CD4-positive, CD25-positive, alpha-beta regulatory T cell (primary cell): Measurements from ENCODE around the gene PRRT1B. TPM values are rescaled to one million over a fixed set of nuclear protein-coding genes. Genes with fewer than 3 reads are reported as not detected.

Experiments used
- ATAC-seq, 2 donors: fragments of 150-1000 bp; cut with Tn5 transposase; one replicate each; pipeline ENCODE4 v1.10.0; 2021; ENCODE audit warnings: low read depth in 2 of 2, moderate number of reproducible peaks in 2 of 2, moderate library complexity in 1 of 2
- DNase-seq, 3 donors: peaks; one replicate each; pipeline versions ENCODE4 v3.0.0 to v3.0.0-alpha.2; 2012 to 2022; ENCODE audit warnings: mixed read lengths in 1 of 3
- H3K27ac ChIP-seq: one replicate; pipeline ENCODE4 v1.7.0; 2013; ENCODE audit warnings: mild to moderate bottlenecking, low read length; ENCODE audit not compliant: insufficient read depth, poor library complexity, severe bottlenecking
- H3K27me3 ChIP-seq: one replicate; pipeline ENCODE4 v1.7.0; 2013; ENCODE audit warnings: low read length; ENCODE audit not compliant: control insufficient read depth, insufficient read depth
- H3K36me3 ChIP-seq: one replicate; pipeline ENCODE4 v1.7.0; 2013; ENCODE audit warnings: mild to moderate bottlenecking, low read length, moderate library complexity; ENCODE audit not compliant: control insufficient read depth, insufficient read depth
- H3K4me1 ChIP-seq: 2 replicates; pipeline ENCODE4 v1.7.0; 2013; ENCODE audit warnings: mild to moderate bottlenecking, low read length; ENCODE audit not compliant: insufficient read depth, control insufficient read depth, poor library complexity, severe bottlenecking
- H3K4me3 ChIP-seq: one replicate; pipeline ENCODE4 v1.7.0; 2013; ENCODE audit warnings: low read depth, mild to moderate bottlenecking, low read length, moderate library complexity
- H3K9me3 ChIP-seq, 2 experiments: 1 replicate in 1 of 2; 2 replicates in 1 of 2; pipeline ENCODE4 v1.7.0; 2013; ENCODE audit warnings: low read length in 2 of 2, mild to moderate bottlenecking in 1 of 2, moderate library complexity in 1 of 2; ENCODE audit not compliant: control insufficient read depth in 2 of 2
- H3K27ac Mint-ChIP-seq, 3 donors: one replicate each; pipeline ENCODE4 v1.8.0; 2020 to 2022; ENCODE audit warnings: mild to moderate bottlenecking in 3 of 3, mixed read lengths in 3 of 3, moderate library complexity in 2 of 3
- H3K27me3 Mint-ChIP-seq: one replicate; pipeline ENCODE4 v1.8.0; 2022; ENCODE audit warnings: mild to moderate bottlenecking, mixed read lengths
- H3K36me3 Mint-ChIP-seq: one replicate; pipeline ENCODE4 v1.8.0; 2020; ENCODE audit warnings: mixed read lengths
- H3K4me1 Mint-ChIP-seq, 4 donors: one replicate each; pipeline ENCODE4 v1.8.0; 2020 to 2022; ENCODE audit warnings: mixed read lengths in 4 of 4, mild to moderate bottlenecking in 1 of 4
- H3K4me3 Mint-ChIP-seq, 4 donors: one replicate each; pipeline ENCODE4 v1.8.0; 2020 to 2022; ENCODE audit warnings: mild to moderate bottlenecking in 4 of 4, mixed read lengths in 4 of 4, moderate library complexity in 3 of 4
- H3K9me3 Mint-ChIP-seq, 7 donors: one replicate each; pipeline ENCODE4 v1.8.0; 2020 to 2022; ENCODE audit warnings: mixed read lengths in 7 of 7, mild to moderate bottlenecking in 3 of 7, moderate library complexity in 2 of 7
- polyA plus RNA-seq, 4 donors: library from polyadenylated mRNA; unstranded; fragments of 300-500 nt; fragmentation: Illumina TruSeq; gene quantifications; one replicate each; pipeline ENCODE4 v1.2.3, GENCODE V29; 2021
- total RNA-seq: library from RNA; stranded (reverse); gene quantifications from one replicate; pipeline ENCODE4 v1.2.3, GENCODE V29; 2022

Gene PRRT1B
- total and polyA plus RNA-seq, 5 donors from 2014 or later: not detected

GRCh38 chr9:131523451-131524435, 21.6 kb upstream of the PRRT1B start:
- peaks cover 0 to 7% (median under 1%) of the 10 kb centered on the region in 4 donors for H3K4me1 Mint-ChIP-seq
- H3K4me3 Mint-ChIP-seq: peak overlapping the region in 1 of 4 donors; percentile 38
- Histone ChIP-seq H3K27ac (no peak overlapping the region), H3K4me1 (no peaks in the 10 kb centered on the region), H3K27me3 (no peaks in the 10 kb centered on the region), H3K36me3 (peaks cover 78% of the 10 kb centered on the region), H3K9me3 (no peaks in the 10 kb centered on the region), H3K4me3 (no peak overlapping the region)
- no peaks in the 10 kb centered on the region for H3K27me3 Mint-ChIP-seq
- H3K36me3 Mint-ChIP-seq: peaks cover 32% of the 10 kb centered on the region
- H3K9me3 Mint-ChIP-seq: no peaks in the 10 kb centered on the region
- no peak for ATAC-seq
- peak overlapping the region in 1 of 3 donors; percentile 20 for H3K27ac Mint-ChIP-seq
- no peak for DNase-seq

GRCh38 chr9:131524665-131525315, 20.5 kb upstream of the PRRT1B start:
- no peaks in the 10 kb centered on the region for H3K27me3 ChIP-seq
- peaks cover 26% of the 10 kb centered on the region for H3K36me3 Mint-ChIP-seq
- ATAC-seq: no peak

GRCh38 chr9:131525643-131526565, 19.4 kb upstream of the PRRT1B start:
- Mint-ChIP-seq H3K36me3 (peaks cover 26% of the 10 kb centered on the region), H3K27ac (peak overlapping the region in 1 of 3 donors; percentile 53)

More at GRCh38 chr9:131524665-131525315, 20.5 kb upstream of the PRRT1B start:
- Mint-ChIP-seq H3K4me1 (peaks cover 0 to 12% (median 2%) of the 10 kb centered on the region in 4 donors), H3K4me3 (peak overlapping the region in 1 of 4 donors; percentile 57), H3K9me3 (no peaks in the 10 kb centered on the region), H3K27ac (peak overlapping the region in 1 of 3 donors; percentile 25), H3K27me3 (no peaks in the 10 kb centered on the region)
- DNase-seq: no peak
- H3K9me3 ChIP-seq: no peaks in the 10 kb centered on the region
- peaks cover 4% of the 10 kb centered on the region for H3K4me1 ChIP-seq
- H3K27ac ChIP-seq: no peak overlapping the region
- H3K4me3 ChIP-seq: no peak overlapping the region
- peaks cover 75% of the 10 kb centered on the region for H3K36me3 ChIP-seq

GRCh38 chr9:131528186-131528585, 17.1 kb upstream of the PRRT1B start:
- Histone ChIP-seq H3K27ac (no peak overlapping the region), H3K36me3 (peaks cover 52% of the 10 kb centered on the region), H3K27me3 (no peaks in the 10 kb centered on the region), H3K9me3 (no peaks in the 10 kb centered on the region), H3K4me3 (no peak overlapping the region), H3K4me1 (peaks cover 17% of the 10 kb centered on the region)
- peak overlapping the region in 1 of 3 donors; percentile 38 for H3K27ac Mint-ChIP-seq
- no peaks in the 10 kb centered on the region for H3K9me3 Mint-ChIP-seq
- peak overlapping the region; percentile 44 to 75 (median 64) for H3K4me3 Mint-ChIP-seq
- no peaks in the 10 kb centered on the region for H3K27me3 Mint-ChIP-seq
- peaks cover 0 to 21% (median 3%) of the 10 kb centered on the region in 4 donors for H3K4me1 Mint-ChIP-seq
- H3K36me3 Mint-ChIP-seq: peaks cover 22% of the 10 kb centered on the region
- no peak for DNase-seq
- ATAC-seq: no peak

More at GRCh38 chr9:131525643-131526565, 19.4 kb upstream of the PRRT1B start:
- Histone ChIP-seq H3K9me3 (no peaks in the 10 kb centered on the region), H3K4me1 (peaks cover 12% of the 10 kb centered on the region), H3K27me3 (no peaks in the 10 kb centered on the region), H3K4me3 (no peak overlapping the region), H3K27ac (no peak overlapping the region), H3K36me3 (peaks cover 66% of the 10 kb centered on the region)
- H3K27me3 Mint-ChIP-seq: no peaks in the 10 kb centered on the region
- DNase-seq: no peak
- H3K9me3 Mint-ChIP-seq: no peaks in the 10 kb centered on the region
- ATAC-seq: no peak
- peaks cover 0 to 18% (median 3%) of the 10 kb centered on the region in 4 donors for H3K4me1 Mint-ChIP-seq
- H3K4me3 Mint-ChIP-seq: peak overlapping the region in 1 of 4 donors; percentile 41

- no peaks in the 10 kb centered on the region for H3K27me3 Mint-ChIP-seq
- no peaks in the 10 kb centered on the region for H3K9me3 ChIP-seq
- H3K36me3 ChIP-seq: peaks cover 44% of the 10 kb centered on the region
- no peak overlapping the region for H3K4me3 ChIP-seq
- H3K4me1 ChIP-seq: peaks cover 17% of the 10 kb centered on the region
- no peak for ATAC-seq
- no peak overlapping the region for H3K27ac Mint-ChIP-seq
- no peaks in the 10 kb centered on the region for H3K9me3 Mint-ChIP-seq
- DNase-seq: no peak
- peaks cover 0 to 21% (median 3%) of the 10 kb centered on the region in 4 donors for H3K4me1 Mint-ChIP-seq
- H3K36me3 Mint-ChIP-seq: peaks cover 22% of the 10 kb centered on the region
- no peak overlapping the region for H3K27ac ChIP-seq
- H3K4me3 Mint-ChIP-seq: peak overlapping the region; percentile 44 to 87 (median 72)
- H3K27me3 ChIP-seq: no peaks in the 10 kb centered on the region
Measured at GRCh38 chr9:131528886-131529505, 16.3 kb upstream of the PRRT1B start.

DNA sequence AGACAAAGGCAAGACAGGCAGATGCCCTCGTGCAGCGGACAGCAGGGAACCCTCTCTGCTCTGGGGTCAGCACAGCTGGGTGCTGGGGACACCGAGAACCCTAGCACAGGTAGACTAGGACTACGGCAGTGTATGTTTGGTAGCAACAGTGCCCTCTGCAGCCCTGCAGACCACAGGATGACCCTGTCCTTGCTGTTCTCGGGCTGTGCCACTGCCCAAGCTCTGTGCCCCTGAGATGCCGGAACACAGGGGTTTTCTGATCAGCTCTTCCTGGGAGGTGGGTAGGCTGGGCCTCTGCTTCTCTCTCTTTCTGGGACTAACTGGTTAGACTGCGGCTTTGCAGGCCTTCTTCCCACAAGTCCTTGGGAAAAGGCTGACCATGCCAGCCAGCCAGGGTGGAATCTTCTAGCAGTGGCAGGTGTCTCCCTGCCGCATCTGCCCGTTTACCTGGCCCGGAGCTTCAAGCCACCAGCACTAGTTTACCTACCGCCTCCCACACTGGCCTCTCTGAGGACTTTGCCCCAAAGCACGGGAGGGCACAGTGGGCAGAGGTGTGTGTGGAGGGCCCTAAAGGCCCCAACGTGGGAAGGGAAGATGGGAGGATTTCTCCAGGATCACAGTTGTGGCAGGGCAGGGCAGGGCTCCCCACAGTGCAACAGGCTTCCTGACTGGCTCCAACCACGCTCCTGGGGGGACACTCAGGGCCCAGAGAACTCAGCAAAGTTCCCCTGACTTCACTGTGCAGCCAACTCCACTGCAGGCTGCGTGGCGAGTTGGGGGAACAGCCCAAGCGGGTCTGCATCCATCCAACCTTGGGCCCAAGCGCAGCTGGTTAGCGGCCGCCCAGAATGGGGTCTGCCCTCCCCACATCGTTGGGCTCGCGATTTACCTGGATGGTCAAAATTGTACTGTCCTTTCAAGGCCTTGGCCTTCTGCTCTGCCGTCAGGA, 15.5 kb upstream of the PRRT1B start:
- peaks cover 18% of the 10 kb centered on the region for H3K36me3 Mint-ChIP-seq
- DNase-seq (no peak), ATAC-seq (no peak)
- H3K4me1 Mint-ChIP-seq: peaks cover 4 to 30% (median 5%) of the 10 kb centered on the region in 4 donors
- H3K4me3 ChIP-seq: peak overlapping the region; percentile 77
- H3K27ac ChIP-seq: peak overlapping the region; percentile 67
- no peaks in the 10 kb centered on the region for H3K9me3 Mint-ChIP-seq
- H3K9me3 ChIP-seq: no peaks in the 10 kb centered on the region
- H3K27me3 Mint-ChIP-seq: no peaks in the 10 kb centered on the region
- H3K4me3 Mint-ChIP-seq: peak overlapping the region; percentile 68 to 87 (median 72)
- H3K4me1 ChIP-seq: peaks cover 17% of the 10 kb centered on the region
- peaks cover 37% of the 10 kb centered on the region for H3K36me3 ChIP-seq
- no peaks in the 10 kb centered on the region for H3K27me3 ChIP-seq
- H3K27ac Mint-ChIP-seq: peak overlapping the region; percentile 65 to 79 (median 66)
